H9 (cell line): ENCODE results near the gene OLIG2. TPM values are rescaled to one million over a fixed set of nuclear protein-coding genes. Genes with fewer than 3 reads are reported as not detected.

ENCODE experiments used
- DNase-seq: peaks from one replicate; pipeline ENCODE4 v3.0.0-alpha.2; 2017
- H2AFZ ChIP-seq: one replicate; pipeline ENCODE4 v1.6.1; 2013; ENCODE audit warnings: mild to moderate bottlenecking, low read length, control low read depth, moderate library complexity
- H2AK5ac ChIP-seq: 2 replicates; pipeline ENCODE4 v1.6.1; 2013; ENCODE audit warnings: low read length, control low read depth, mixed read lengths; ENCODE audit not compliant: insufficient read length
- H2BK120ac ChIP-seq: one replicate; pipeline ENCODE4 v1.6.1; 2013; ENCODE audit warnings: low read depth, mild to moderate bottlenecking, low read length, control low read depth, inconsistent platforms; ENCODE audit not compliant: poor library complexity, severe bottlenecking
- H2BK12ac ChIP-seq: 2 replicates; pipeline ENCODE4 v1.6.1; 2013; ENCODE audit warnings: low read length, control low read depth, mixed read lengths, low read depth; ENCODE audit not compliant: insufficient read length
- H2BK15ac ChIP-seq: 2 replicates; pipeline ENCODE4 v1.6.1; 2013; ENCODE audit warnings: low read depth, low read length, control low read depth
- H2BK20ac ChIP-seq: one replicate; pipeline ENCODE4 v1.6.1; 2013; ENCODE audit warnings: low read depth, mild to moderate bottlenecking, low read length, control low read depth, inconsistent platforms; ENCODE audit not compliant: poor library complexity, severe bottlenecking
- H2BK5ac ChIP-seq: 2 replicates; pipeline ENCODE4 v1.6.1; 2013; ENCODE audit warnings: low read length, control low read depth, mixed read lengths; ENCODE audit not compliant: insufficient read length
- H3K14ac ChIP-seq: 2 replicates; pipeline ENCODE4 v1.6.1; 2013; ENCODE audit warnings: low read length, control low read depth; ENCODE audit not compliant: insufficient read depth
- H3K18ac ChIP-seq: 2 replicates; pipeline ENCODE4 v1.6.1; 2013; ENCODE audit warnings: low read depth, mild to moderate bottlenecking, mixed read lengths, low read length, control low read depth; ENCODE audit not compliant: insufficient read length
- H3K23ac ChIP-seq: 2 replicates; pipeline ENCODE4 v1.6.1; 2013; ENCODE audit warnings: low read length, control low read depth, mixed read lengths, low read depth; ENCODE audit not compliant: insufficient read length
- H3K23me2 ChIP-seq: 2 replicates; pipeline ENCODE4 v1.6.1; 2013; ENCODE audit warnings: low read depth, mild to moderate bottlenecking, mixed read lengths, low read length, control low read depth; ENCODE audit not compliant: insufficient read length, poor library complexity, severe bottlenecking
- H3K27ac ChIP-seq: 2 replicates; pipeline ENCODE4 v1.5.1; 2013; ENCODE audit warnings: low read length, control low read depth, mixed read lengths, low read depth; ENCODE audit not compliant: insufficient read length
- H3K27me3 ChIP-seq: 2 replicates; pipeline ENCODE4 v1.6.1; 2013; ENCODE audit warnings: low read length, control low read depth, inconsistent platforms; ENCODE audit not compliant: insufficient read depth
- H3K4ac ChIP-seq: 2 replicates; pipeline ENCODE4 v1.6.1; 2013; ENCODE audit warnings: low read depth, mild to moderate bottlenecking, control low read depth, inconsistent platforms, low read length, moderate library complexity
- H3K4me1 ChIP-seq: 2 replicates; pipeline ENCODE4 v1.6.1; 2013; ENCODE audit warnings: low read length, control low read depth, inconsistent platforms; ENCODE audit not compliant: insufficient read depth
- H3K4me2 ChIP-seq: 2 replicates; pipeline ENCODE4 v1.6.1; 2013; ENCODE audit warnings: low read length, control low read depth, mixed read lengths; ENCODE audit not compliant: insufficient read length, insufficient read depth
- H3K56ac ChIP-seq: 2 replicates; pipeline ENCODE4 v1.6.1; 2013; ENCODE audit warnings: low read depth, mild to moderate bottlenecking, mixed read lengths, low read length, control low read depth; ENCODE audit not compliant: insufficient read length
- H3K79me1 ChIP-seq: 2 replicates; pipeline ENCODE4 v1.6.1; 2013; ENCODE audit warnings: low read depth, mild to moderate bottlenecking, moderate library complexity, low read length, control low read depth, inconsistent platforms; ENCODE audit not compliant: insufficient read depth, poor library complexity, severe bottlenecking
- H3K79me2 ChIP-seq: 2 replicates; pipeline ENCODE4 v1.6.1; 2013; ENCODE audit warnings: low read length, control low read depth, inconsistent platforms; ENCODE audit not compliant: insufficient read depth
- H3K9ac ChIP-seq: 2 replicates; pipeline ENCODE4 v1.6.1; 2013; ENCODE audit warnings: low read length, control low read depth, mixed read lengths; ENCODE audit not compliant: insufficient read length; ENCODE audit errors: extremely low read depth
- H3K9me3 ChIP-seq: one replicate; pipeline ENCODE4 v1.6.1; 2013; ENCODE audit warnings: low read depth, low read length, inconsistent platforms; ENCODE audit not compliant: control insufficient read depth
- H3T11ph ChIP-seq: one replicate; pipeline ENCODE4 v1.6.1; 2013; ENCODE audit warnings: mild to moderate bottlenecking, low read length, control low read depth, inconsistent platforms
- H4K20me1 ChIP-seq: one replicate; pipeline ENCODE4 v1.6.1; 2013; ENCODE audit not compliant: control insufficient read depth, insufficient read length, insufficient read depth
- H4K5ac ChIP-seq: 2 replicates; pipeline ENCODE4 v1.6.1; 2013; ENCODE audit warnings: low read depth, mild to moderate bottlenecking, mixed read lengths, low read length, control low read depth; ENCODE audit not compliant: insufficient read length
- H4K8ac ChIP-seq: replicated peaks from 2 replicates; pipeline ENCODE4 v1.6.1; 2013; ENCODE audit warnings: low read length, control low read depth, mixed read lengths, low read depth; ENCODE audit not compliant: insufficient read length
- H4K91ac ChIP-seq: 2 replicates; pipeline ENCODE4 v1.6.1; 2013; ENCODE audit warnings: low read depth, mild to moderate bottlenecking, moderate library complexity, mixed read lengths, low read length, control low read depth; ENCODE audit not compliant: insufficient read length
- H3K27ac Mint-ChIP-seq, 3 experiments: 2 replicates in 2 of 3; 3 replicates in 1 of 3; pipeline ENCODE4 v1.8.0; 2020 to 2021; ENCODE audit warnings: mixed read lengths in 3 of 3, mild to moderate bottlenecking in 1 of 3, moderate library complexity in 1 of 3
- H3K27me3 Mint-ChIP-seq: 2 replicates; pipeline ENCODE4 v1.8.0; 2021; ENCODE audit warnings: low read depth, mild to moderate bottlenecking, moderate library complexity, mixed read lengths
- H3K36me3 Mint-ChIP-seq, 3 experiments: 2 replicates in 2 of 3; 3 replicates in 1 of 3; pipeline ENCODE4 v1.8.0; 2020 to 2021; ENCODE audit warnings: low read depth in 3 of 3, mixed read lengths in 3 of 3; ENCODE audit not compliant: insufficient read depth in 1 of 3
- H3K4me1 Mint-ChIP-seq, 2 experiments: 2 replicates each; pipeline ENCODE4 v1.8.0; 2020; ENCODE audit warnings: mixed read lengths in 2 of 2
- H3K4me3 Mint-ChIP-seq, 2 experiments: 2 replicates in 1 of 2; 3 replicates in 1 of 2; pipeline ENCODE4 v1.8.0; 2020 to 2021; ENCODE audit warnings: mild to moderate bottlenecking in 2 of 2, mixed read lengths in 2 of 2, moderate library complexity in 1 of 2
- H3K9me3 Mint-ChIP-seq, 2 experiments: 2 replicates in 1 of 2; 3 replicates in 1 of 2; pipeline ENCODE4 v1.8.0; 2020; ENCODE audit warnings: mild to moderate bottlenecking in 2 of 2, mixed read lengths in 2 of 2, moderate library complexity in 1 of 2
- CTCF ChIP-seq: fragments of 200-600 bp; sonication (generic); conservative IDR thresholded peaks from 3 replicates; pipeline ENCODE4 v1.8.0; 2021; ENCODE audit warnings: antibody characterized with exemption, mild to moderate bottlenecking
- WGBS: extraction: QIAGEN DNeasy Blood & Tissue Kit; methylation state at CpG from one replicate; pipeline ENCODE4 v1.1.7; 2013; ENCODE audit warnings: missing lambda C conversion rate, low lambda C conversion rate, mixed read lengths; ENCODE audit not compliant: insufficient read length; ENCODE audit errors: extremely low coverage; 5-methylcytosine and 5-hydroxymethylcytosine counted together
- total RNA-seq: library from RNA; stranded (reverse); gene quantifications from 2 replicates; pipeline ENCODE4 v1.2.1, GENCODE V29; 2021

OLIG2 gene
- total RNA-seq, 1 experiment from 2014 or later, result 1.4 TPM

DNA sequence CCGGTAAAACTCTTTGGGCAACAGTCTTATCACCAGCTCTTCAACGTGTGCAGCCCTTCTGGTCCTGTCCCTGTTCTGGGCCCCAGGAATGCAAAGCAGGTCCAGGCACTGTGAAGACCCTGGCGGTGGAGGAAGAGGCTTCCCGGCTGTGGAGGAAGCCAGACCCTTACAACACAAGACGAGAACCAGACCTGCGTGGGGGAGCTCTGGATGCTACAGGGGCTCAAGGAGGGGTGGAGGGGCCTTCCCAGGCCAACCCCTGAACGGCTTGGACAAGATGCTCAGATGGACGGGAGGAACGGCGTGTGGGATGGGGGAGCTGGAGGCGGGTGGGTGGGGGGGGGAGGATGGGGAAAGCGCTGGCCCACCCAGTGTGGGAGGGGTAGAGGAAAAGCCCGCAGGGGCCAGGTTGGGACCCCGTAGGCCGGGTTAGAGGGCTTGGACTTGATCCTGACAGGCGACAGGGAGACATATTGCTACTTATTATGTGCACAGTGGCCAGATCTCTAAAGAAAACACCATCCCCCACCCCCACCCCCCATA lies 5.1 kb upstream of the OLIG2 start:
- Histone ChIP-seq H3K9me3 (no peaks in the 10 kb centered on the region), H4K8ac (no peak overlapping the region), H2BK5ac (no peak overlapping the region), H2BK20ac (no peak overlapping the region), H3K4me2 (peak overlapping the region; percentile 47), H2AK5ac (no peak overlapping the region), H2BK12ac (no peak overlapping the region), H3K14ac (no peak overlapping the region), H3K4ac (no peak overlapping the region), H3K56ac (no peak overlapping the region), H4K91ac (no peak overlapping the region), H3K9ac (no peak overlapping the region), H3K23me2 (peaks cover 15% of the 10 kb centered on the region), H3K27me3 (peaks cover 71% of the 10 kb centered on the region), H3K4me1 (no peaks in the 10 kb centered on the region), H2AFZ (no peak overlapping the region), H4K5ac (no peak overlapping the region), H3T11ph (no peak overlapping the region), H4K20me1 (no peaks in the 10 kb centered on the region), H3K23ac (no peak overlapping the region), H3K18ac (no peak overlapping the region), H3K79me1 (no peaks in the 10 kb centered on the region), H2BK15ac (no peak overlapping the region), H3K79me2 (no peaks in the 10 kb centered on the region), H3K27ac (no peak overlapping the region), H2BK120ac (no peak overlapping the region)
- peaks cover 2 to 5% of the 10 kb centered on the region in 2 experiments; a peak in 3 of 5 replicates for H3K9me3 Mint-ChIP-seq
- peaks cover 100% of the 10 kb centered on the region for H3K27me3 Mint-ChIP-seq
- WGBS, result no CpG with 5 or more reads among the region's 16 CpGs
- H3K27ac Mint-ChIP-seq, result no peak overlapping the region
- peaks cover 22 to 44% of the 10 kb centered on the region in 2 experiments for H3K4me1 Mint-ChIP-seq
- TF ChIP-seq CTCF, result no peak
- peak overlapping the region; percentile 49 to 75 for H3K4me3 Mint-ChIP-seq
- H3K36me3 Mint-ChIP-seq, result no peaks in the 10 kb centered on the region; a peak in 2 of 7 replicates
- DNase-seq, result no peak
